Measurements from ENCODE around the gene RPL13A.

Gene RPL13A

DNA sequence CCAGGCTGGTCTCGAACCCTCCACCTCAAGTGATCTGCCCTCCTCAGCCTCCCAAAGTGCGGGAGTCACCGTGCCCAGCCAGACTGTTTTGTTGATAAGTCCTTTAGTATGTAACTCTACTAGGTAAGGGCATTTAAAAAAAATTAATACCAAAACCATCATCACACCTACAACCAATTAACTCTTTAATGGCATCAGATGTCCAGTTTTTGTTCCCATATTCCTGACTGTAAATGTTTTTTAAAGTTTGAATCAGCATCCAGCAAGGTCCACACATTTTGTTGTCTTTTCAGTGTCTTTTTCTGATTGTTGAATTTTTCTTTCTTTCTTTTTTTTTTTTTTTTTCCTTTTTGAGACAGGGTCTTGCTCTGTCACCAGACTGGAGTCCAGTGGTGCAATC lies 30.6 kb downstream of the RPL13A start:
- DNase-seq (ENCODE audit: low spot score) = no peak
- TF ChIP-seq, protein P1, sequence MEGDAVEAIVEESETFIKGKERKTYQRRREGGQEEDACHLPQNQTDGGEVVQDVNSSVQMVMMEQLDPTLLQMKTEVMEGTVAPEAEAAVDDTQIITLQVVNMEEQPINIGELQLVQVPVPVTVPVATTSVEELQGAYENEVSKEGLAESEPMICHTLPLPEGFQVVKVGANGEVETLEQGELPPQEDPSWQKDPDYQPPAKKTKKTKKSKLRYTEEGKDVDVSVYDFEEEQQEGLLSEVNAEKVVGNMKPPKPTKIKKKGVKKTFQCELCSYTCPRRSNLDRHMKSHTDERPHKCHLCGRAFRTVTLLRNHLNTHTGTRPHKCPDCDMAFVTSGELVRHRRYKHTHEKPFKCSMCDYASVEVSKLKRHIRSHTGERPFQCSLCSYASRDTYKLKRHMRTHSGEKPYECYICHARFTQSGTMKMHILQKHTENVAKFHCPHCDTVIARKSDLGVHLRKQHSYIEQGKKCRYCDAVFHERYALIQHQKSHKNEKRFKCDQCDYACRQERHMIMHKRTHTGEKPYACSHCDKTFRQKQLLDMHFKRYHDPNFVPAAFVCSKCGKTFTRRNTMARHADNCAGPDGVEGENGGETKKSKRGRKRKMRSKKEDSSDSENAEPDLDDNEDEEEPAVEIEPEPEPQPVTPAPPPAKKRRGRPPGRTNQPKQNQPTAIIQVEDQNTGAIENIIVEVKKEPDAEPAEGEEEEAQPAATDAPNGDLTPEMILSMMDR (IDR thresholded peaks at IDR 0.05; ENCODE audit: extremely low read depth, insufficient read depth, missing control alignments) = no peak
- in situ Hi-C loops (cut with MboI; ENCODE audit: low pct_unique_long_range_greater_than_20kb, low sequenced_read_pairs, unreplicated experiment) = no loop called here

DNA sequence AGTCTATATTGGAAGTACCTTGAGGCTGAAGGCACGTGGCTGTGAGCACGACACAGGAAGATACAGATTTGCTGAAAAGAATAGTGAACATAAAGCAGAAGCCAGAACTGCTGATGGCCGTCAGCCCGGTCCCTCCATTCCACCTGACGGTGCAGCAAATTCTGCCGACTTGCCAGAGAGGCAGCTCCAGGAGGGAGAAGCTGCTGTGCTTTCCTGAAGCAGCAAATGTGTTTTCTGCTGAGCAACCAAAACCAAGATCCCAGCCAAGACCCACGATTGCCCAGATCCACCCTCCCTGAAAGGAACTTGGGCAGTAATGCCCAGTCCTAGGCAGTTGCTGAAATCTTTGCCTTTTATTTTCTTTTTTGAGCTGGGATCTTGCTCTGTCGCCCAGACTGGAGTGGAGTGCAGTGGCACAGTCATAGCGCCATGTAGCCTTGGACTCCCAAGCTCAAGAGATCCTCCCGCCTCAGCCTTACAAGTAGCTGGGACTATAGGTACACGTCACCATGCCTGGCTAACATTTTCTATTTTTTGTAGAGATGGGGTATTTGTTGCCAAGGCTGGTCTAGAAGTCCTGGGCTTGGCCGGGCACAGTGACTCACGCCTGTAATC lies 33.4 kb downstream of the RPL13A start:
- TF ChIP-seq, protein P1 (IDR thresholded peaks at IDR 0.05; ENCODE audit: extremely low read depth, insufficient read depth, missing control alignments) = no peak
- in situ Hi-C loops (cut with MboI; ENCODE audit: low pct_unique_long_range_greater_than_20kb, low sequenced_read_pairs, unreplicated experiment) = no loop called here
- DNase-seq (ENCODE audit: low spot score) = no peak

DNA sequence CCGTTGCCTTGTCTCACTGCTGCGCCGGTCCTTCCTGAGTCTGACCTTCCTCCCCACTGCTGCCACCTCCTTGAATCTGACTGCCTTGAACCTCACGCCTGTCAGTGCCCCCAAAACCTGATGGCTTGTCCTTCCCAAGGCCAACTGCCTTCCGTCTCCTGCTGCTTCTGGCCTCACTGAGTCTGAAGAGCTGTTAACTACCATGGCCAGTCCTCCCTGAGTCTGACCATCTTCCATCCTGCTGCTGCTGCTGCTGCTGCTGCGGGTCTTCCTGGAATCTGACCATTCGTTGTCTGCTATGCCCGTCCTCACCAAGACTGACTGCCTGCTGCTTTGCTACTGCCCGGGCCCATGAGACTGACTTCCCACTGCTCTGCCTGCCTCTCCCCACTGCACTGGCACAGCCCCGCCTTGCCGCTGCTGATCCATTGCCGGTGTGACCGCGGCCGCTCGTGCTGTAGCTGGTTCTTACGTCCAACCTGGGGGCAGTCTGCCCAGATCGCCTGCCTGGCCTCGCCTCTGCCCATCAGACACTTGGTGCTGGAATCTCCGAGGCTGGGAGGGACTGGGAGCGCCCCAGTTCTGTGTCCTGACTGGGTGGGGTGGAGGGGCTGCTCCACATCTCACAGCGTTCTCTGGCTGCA lies 37.5 kb downstream of the RPL13A start:
- in situ Hi-C loops (cut with MboI; ENCODE audit: low pct_unique_long_range_greater_than_20kb, low sequenced_read_pairs, unreplicated experiment) = no loop called here
- TF ChIP-seq, protein P1 (IDR thresholded peaks at IDR 0.05; ENCODE audit: extremely low read depth, insufficient read depth, missing control alignments) = no peak

DNA sequence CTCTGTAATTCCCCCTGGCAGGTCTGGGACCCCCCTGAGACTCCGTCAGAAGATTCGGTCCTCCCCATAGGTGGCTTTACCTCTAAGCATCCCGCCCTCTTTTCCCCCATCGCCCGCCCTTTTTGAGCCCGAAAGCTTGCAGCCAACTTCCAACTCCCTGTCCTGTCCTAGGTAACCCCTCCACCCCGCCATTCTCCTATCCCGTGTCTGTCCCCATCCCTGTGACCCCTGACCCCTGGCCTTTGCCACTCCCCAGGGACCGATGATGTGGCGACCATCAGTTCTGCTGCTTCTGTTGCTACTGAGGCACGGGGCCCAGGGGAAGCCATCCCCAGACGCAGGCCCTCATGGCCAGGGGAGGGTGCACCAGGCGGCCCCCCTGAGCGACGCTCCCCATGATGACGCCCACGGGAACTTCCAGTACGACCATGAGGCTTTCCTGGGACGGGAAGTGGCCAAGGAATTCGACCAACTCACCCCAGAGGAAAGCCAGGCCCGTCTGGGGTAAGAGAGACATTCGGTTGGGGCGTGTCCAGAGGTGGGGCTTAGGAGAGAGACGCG lies 40.9 kb downstream of the RPL13A start:
- in situ Hi-C loops (cut with MboI; ENCODE audit: low pct_unique_long_range_greater_than_20kb, low sequenced_read_pairs, unreplicated experiment) = no loop called here
- TF ChIP-seq, protein P1 (IDR thresholded peaks at IDR 0.05; ENCODE audit: extremely low read depth, insufficient read depth, missing control alignments) = no peak
- no peak for DNase-seq (ENCODE audit: low spot score)

More for the DNA sequence above, 37.5 kb downstream of the RPL13A start:
- no peak for DNase-seq (ENCODE audit: low spot score)

DNA sequence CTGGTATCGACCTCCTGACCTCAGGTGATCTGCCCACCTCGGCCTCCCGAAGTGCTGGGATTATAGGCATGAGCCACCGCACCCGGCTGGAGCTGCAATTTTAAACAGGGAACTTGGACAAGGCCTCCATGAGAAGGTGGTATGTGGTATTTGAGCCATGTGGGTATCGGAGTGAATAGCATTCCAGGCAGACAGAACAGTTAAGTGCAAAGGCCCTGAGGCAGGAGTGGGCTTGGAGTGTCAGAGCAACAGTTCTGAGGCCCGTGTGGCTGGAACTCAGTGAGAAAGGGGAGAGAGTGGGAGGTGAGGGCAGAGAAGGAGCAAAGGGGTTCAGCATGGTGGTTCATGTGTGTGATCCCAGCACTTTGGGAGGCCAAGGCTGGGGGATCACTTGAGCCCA lies 43.3 kb downstream of the RPL13A start:
- in situ Hi-C loops (cut with MboI; ENCODE audit: low pct_unique_long_range_greater_than_20kb, low sequenced_read_pairs, unreplicated experiment) = no loop called here
- TF ChIP-seq, protein P1 (IDR thresholded peaks at IDR 0.05; ENCODE audit: extremely low read depth, insufficient read depth, missing control alignments) = no peak
- no peak for DNase-seq (ENCODE audit: low spot score)

DNA sequence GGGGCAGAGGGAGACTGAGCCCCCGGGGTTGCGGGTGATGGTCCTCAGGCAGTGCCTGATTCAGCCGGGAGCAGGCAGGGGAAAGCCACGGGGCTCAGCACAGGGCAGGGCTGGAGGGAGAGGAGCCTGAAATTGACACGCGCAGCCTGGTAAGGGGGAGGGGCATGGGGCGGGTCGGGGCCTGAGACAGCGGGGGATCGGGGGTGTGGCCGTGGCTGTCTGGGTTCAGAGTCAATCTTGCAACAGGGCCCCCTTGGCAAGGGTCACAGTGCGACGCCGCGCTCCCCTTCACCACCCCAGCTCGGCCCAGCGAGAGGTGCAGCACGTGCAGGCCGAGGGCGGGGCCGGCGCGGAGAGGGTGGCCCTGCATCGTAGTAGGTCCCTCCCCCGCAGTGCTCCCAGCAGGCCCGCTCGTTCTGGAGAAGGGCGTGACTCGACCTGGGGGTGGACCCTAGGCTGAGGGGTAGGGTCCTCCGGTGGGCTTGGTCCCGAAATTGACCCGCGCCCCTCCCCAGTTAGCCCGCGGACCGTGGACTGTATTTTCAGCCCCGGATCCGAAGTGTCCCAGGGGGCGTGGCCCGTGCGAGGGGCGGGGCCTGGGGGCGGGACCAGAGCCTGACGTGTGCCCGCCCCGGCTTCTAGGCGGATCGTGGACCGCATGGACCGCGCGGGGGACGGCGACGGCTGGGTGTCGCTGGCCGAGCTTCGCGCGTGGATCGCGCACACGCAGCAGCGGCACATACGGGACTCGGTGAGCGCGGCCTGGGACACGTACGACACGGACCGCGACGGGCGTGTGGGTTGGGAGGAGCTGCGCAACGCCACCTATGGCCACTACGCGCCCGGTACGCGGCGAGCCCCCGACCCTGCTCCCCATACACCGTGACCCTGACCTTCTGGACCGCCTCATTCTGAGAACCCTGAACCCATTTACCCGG lies 46.4 kb downstream of the RPL13A start:
- in situ Hi-C loops (cut with MboI; ENCODE audit: low pct_unique_long_range_greater_than_20kb, low sequenced_read_pairs, unreplicated experiment) = no loop called here
- TF ChIP-seq, protein P1 (IDR thresholded peaks at IDR 0.05; ENCODE audit: extremely low read depth, insufficient read depth, missing control alignments) = peak; percentile 43
- peak; percentile 83 for DNase-seq (ENCODE audit: low spot score)

Measured in GM13977 (cell line).